Adrenal gland (tissue), 5 donors: ENCODE measurements around the gene GALNT16.

ENCODE experiments used
- CTCF ChIP-seq, 6 experiments: fragments of 450-650 bp in 4 of 6; fragments of 200-600 bp in 2 of 6; sonication (generic) in 1 of 6; IDR thresholded peaks; 1 replicate in 5 of 6; 2 replicates in 1 of 6; pipeline versions ENCODE4 v1.5.1 to v1.8.0; 2016 to 2021; ENCODE audit warnings: antibody characterized with exemption in 6 of 6, mild to moderate bottlenecking in 2 of 6, moderate library complexity in 1 of 6
- POLR2A ChIP-seq, 2 donors: fragments of 450-650 bp; IDR thresholded peaks; one replicate each; pipeline ENCODE4 v1.6.1; 2017; ENCODE audit warnings: antibody characterized with exemption in 2 of 2, mild to moderate bottlenecking in 2 of 2, moderate library complexity in 1 of 2
- donor health status: DM: no; HTN: no; CAD: no.

GRCh38 chr14:69350892-69351291 lies 90.9 kb downstream of the GALNT16 start:
- no peak for TF ChIP-seq CTCF (IDR thresholded peaks at IDR 0.05)
- TF ChIP-seq POLR2A (IDR thresholded peaks at IDR 0.05), result no peak
